Liver (tissue), 9 donors: ENCODE results near the gene GBE1. TPM values are rescaled to one million over a fixed set of nuclear protein-coding genes. Genes with fewer than 3 reads are reported as not detected.

Experiments
- DNase-seq: peaks from one replicate; pipeline ENCODE4 v3.0.0-alpha.2; 2017; ENCODE audit warnings: low spot score
- H3K27ac ChIP-seq, 2 donors: one replicate each; pipeline ENCODE4 v1.7.0; 2013; ENCODE audit warnings: inconsistent platforms in 2 of 2, low read length in 2 of 2, control low read depth in 1 of 2, low read depth in 1 of 2, mild to moderate bottlenecking in 1 of 2
- H3K27me3 ChIP-seq, 4 donors: one replicate each; pipeline versions ENCODE4 v1.6.1 to v1.7.0; 2013; ENCODE audit warnings: low read length in 3 of 4, inconsistent platforms in 1 of 4, mild to moderate bottlenecking in 1 of 4, moderate library complexity in 1 of 4; ENCODE audit not compliant: control insufficient read depth in 4 of 4, insufficient read depth in 4 of 4
- H3K36me3 ChIP-seq, 4 donors: one replicate each; pipeline versions ENCODE4 v1.6.1 to v1.7.0; 2013; ENCODE audit warnings: low read length in 3 of 4, mild to moderate bottlenecking in 3 of 4, low read depth in 1 of 4, moderate library complexity in 1 of 4; ENCODE audit not compliant: control insufficient read depth in 4 of 4, insufficient read depth in 3 of 4
- H3K4me1 ChIP-seq, 4 donors: one replicate each; pipeline versions ENCODE4 v1.6.1 to v1.7.0; 2013; ENCODE audit warnings: low read length in 3 of 4, mild to moderate bottlenecking in 3 of 4, moderate library complexity in 1 of 4; ENCODE audit not compliant: control insufficient read depth in 4 of 4, insufficient read depth in 4 of 4
- H3K4me3 ChIP-seq, 3 donors: one replicate each; pipeline versions ENCODE4 v1.6.1 to v1.7.0; 2013; ENCODE audit warnings: low read length in 3 of 3, control low read depth in 1 of 3, low read depth in 1 of 3, mild to moderate bottlenecking in 1 of 3
- H3K9ac ChIP-seq, 2 donors: one replicate each; pipeline ENCODE4 v1.7.0; 2013; ENCODE audit warnings: low read length in 2 of 2, mild to moderate bottlenecking in 2 of 2, moderate library complexity in 2 of 2, control low read depth in 1 of 2, low read depth in 1 of 2
- H3K9me3 ChIP-seq, 4 donors: one replicate each; pipeline versions ENCODE4 v1.6.1 to v1.7.0; 2013; ENCODE audit warnings: low read length in 3 of 4; ENCODE audit not compliant: control insufficient read depth in 4 of 4
- EGR1 ChIP-seq, 2 donors: IDR thresholded peaks; 2 replicates each; pipeline ENCODE4 v1.6.1; 2016 to 2018; ENCODE audit warnings: antibody characterized with exemption in 2 of 2, low read depth in 2 of 2
- FOXA1 ChIP-seq: IDR thresholded peaks from 2 replicates; pipeline ENCODE4 v1.6.1; 2016; ENCODE audit warnings: antibody characterized with exemption
- FOXA2 ChIP-seq: IDR thresholded peaks from 2 replicates; pipeline ENCODE4 v1.6.1; 2016; ENCODE audit warnings: antibody characterized with exemption
- GABPA ChIP-seq, 2 donors: IDR thresholded peaks in 1 of 2; conservative IDR thresholded peaks in 1 of 2; 2 replicates each; pipeline ENCODE4 v1.6.1; 2016; ENCODE audit warnings: antibody characterized with exemption in 2 of 2, mild to moderate bottlenecking in 1 of 2, moderate library complexity in 1 of 2
- HNF4A ChIP-seq, 2 donors: conservative IDR thresholded peaks; 2 replicates each; pipeline ENCODE4 v1.6.1; 2016; ENCODE audit warnings: antibody characterized with exemption in 2 of 2, mild to moderate bottlenecking in 2 of 2
- HNF4G ChIP-seq: IDR thresholded peaks from 2 replicates; pipeline ENCODE4 v1.6.1; 2016; ENCODE audit warnings: antibody characterized with exemption
- JUND ChIP-seq, 2 donors: IDR thresholded peaks; 2 replicates each; pipeline ENCODE4 v1.6.1; 2016; ENCODE audit warnings: antibody characterized with exemption in 2 of 2
- NR2F2 ChIP-seq: IDR thresholded peaks from 2 replicates; pipeline ENCODE4 v1.6.1; 2016; ENCODE audit warnings: antibody characterized with exemption
- RAD21 ChIP-seq, 2 donors: IDR thresholded peaks; 2 replicates each; pipeline ENCODE4 v1.6.1; 2016; ENCODE audit warnings: antibody characterized with exemption in 2 of 2, mild to moderate bottlenecking in 2 of 2
- SP1 ChIP-seq: IDR thresholded peaks from 2 replicates; pipeline ENCODE4 v1.6.1; 2018; ENCODE audit warnings: antibody characterized with exemption, mild to moderate bottlenecking
- TAF1 ChIP-seq: conservative IDR thresholded peaks from 2 replicates; pipeline ENCODE4 v1.6.1; 2016; ENCODE audit warnings: antibody characterized with exemption, mild to moderate bottlenecking
- YY1 ChIP-seq: IDR thresholded peaks from 2 replicates; pipeline ENCODE4 v1.6.1; 2016; ENCODE audit warnings: antibody characterized with exemption, mild to moderate bottlenecking
- WGBS: extraction: QIAGEN DNeasy Blood & Tissue Kit; methylation state at CpG from one replicate; pipeline ENCODE4 v1.1.7; 2013; 5-methylcytosine and 5-hydroxymethylcytosine counted together
- polyA plus RNA-seq, 2 donors: library from polyadenylated mRNA; stranded (reverse) in 1 of 2; unstranded in 1 of 2; fragments of 200-250 nt in 1 of 2; fragments of >200 nt in 1 of 2; fragmentation: Nextera tagmentation in 1 of 2; extraction: Ambion mirVana in 1 of 2; gene quantifications; one replicate each; pipeline versions ENCODE4 v1.2.1 to v1.2.3, GENCODE V29; 2013 to 2015
- total RNA-seq, 2 donors: library from RNA; depleted of rRNA; stranded (reverse); fragments of >200 nt; gene quantifications; one replicate each; pipeline ENCODE4 v1.2.3, GENCODE V29; 2014
- TF ChIP-seq, protein P1 (sequence below): IDR thresholded peaks from 2 replicates; pipeline ENCODE4 v1.6.1; 2016; ENCODE audit warnings: antibody characterized with exemption, mild to moderate bottlenecking
- TF ChIP-seq, protein P2 (sequence below): IDR thresholded peaks from 2 replicates; pipeline ENCODE4 v1.6.1; 2016; ENCODE audit warnings: antibody characterized with exemption
- TF ChIP-seq, protein P3 (sequence below): IDR thresholded peaks from 2 replicates; pipeline ENCODE4 v1.6.1; 2016; ENCODE audit warnings: antibody characterized with exemption
- TF ChIP-seq, protein P4 (sequence below): IDR thresholded peaks from 2 replicates; pipeline ENCODE4 v1.6.1; 2016; ENCODE audit warnings: antibody characterized with exemption
- donor health status: healthy.
- donor health status: healthy.
- donor health status: healthy.
- donor health status: healthy.
- donor health status: healthy.

Gene GBE1
- total and polyA plus RNA-seq, 4 donors = 22.5 to 95.6 (median 25.8) TPM

DNA sequence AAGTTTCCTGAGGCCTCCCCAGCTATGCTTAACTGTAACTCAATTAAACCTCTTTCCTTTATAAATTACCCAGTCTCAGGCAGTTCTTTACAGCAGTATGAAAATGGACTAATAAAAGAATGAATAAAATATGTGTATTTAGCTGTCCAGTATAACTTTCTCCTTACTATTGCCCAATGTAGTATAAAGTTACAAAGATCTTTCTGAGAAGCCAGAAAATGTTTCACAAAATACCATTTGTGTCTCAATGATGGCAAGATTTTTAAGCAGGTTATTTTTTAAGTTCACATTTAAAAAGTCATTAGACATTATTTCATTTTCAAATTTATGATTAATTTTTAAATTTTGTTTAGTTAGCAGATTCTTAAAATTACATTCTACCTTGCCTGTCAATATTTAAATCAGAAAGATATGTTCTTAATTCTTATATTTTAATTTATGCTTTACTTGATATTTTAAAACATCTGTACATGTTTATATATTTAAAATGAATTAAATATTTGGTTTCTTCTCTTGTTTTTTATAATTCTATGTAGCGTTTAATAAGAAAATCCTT, 189.2 kb downstream of the GBE1 start (continued):
- TF ChIP-seq, protein P1, sequence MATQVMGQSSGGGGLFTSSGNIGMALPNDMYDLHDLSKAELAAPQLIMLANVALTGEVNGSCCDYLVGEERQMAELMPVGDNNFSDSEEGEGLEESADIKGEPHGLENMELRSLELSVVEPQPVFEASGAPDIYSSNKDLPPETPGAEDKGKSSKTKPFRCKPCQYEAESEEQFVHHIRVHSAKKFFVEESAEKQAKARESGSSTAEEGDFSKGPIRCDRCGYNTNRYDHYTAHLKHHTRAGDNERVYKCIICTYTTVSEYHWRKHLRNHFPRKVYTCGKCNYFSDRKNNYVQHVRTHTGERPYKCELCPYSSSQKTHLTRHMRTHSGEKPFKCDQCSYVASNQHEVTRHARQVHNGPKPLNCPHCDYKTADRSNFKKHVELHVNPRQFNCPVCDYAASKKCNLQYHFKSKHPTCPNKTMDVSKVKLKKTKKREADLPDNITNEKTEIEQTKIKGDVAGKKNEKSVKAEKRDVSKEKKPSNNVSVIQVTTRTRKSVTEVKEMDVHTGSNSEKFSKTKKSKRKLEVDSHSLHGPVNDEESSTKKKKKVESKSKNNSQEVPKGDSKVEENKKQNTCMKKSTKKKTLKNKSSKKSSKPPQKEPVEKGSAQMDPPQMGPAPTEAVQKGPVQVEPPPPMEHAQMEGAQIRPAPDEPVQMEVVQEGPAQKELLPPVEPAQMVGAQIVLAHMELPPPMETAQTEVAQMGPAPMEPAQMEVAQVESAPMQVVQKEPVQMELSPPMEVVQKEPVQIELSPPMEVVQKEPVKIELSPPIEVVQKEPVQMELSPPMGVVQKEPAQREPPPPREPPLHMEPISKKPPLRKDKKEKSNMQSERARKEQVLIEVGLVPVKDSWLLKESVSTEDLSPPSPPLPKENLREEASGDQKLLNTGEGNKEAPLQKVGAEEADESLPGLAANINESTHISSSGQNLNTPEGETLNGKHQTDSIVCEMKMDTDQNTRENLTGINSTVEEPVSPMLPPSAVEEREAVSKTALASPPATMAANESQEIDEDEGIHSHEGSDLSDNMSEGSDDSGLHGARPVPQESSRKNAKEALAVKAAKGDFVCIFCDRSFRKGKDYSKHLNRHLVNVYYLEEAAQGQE = no peak
- TF ChIP-seq, protein P2, sequence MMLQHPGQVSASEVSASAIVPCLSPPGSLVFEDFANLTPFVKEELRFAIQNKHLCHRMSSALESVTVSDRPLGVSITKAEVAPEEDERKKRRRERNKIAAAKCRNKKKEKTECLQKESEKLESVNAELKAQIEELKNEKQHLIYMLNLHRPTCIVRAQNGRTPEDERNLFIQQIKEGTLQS = no peak
- no peak for TF ChIP-seq FOXA2
- no peak for TF ChIP-seq HNF4G
- TF ChIP-seq HNF4A (conservative IDR thresholded peaks at IDR 0.05) = no peak
- no peak for TF ChIP-seq JUND (IDR thresholded peaks at IDR 0.05)

DNA sequence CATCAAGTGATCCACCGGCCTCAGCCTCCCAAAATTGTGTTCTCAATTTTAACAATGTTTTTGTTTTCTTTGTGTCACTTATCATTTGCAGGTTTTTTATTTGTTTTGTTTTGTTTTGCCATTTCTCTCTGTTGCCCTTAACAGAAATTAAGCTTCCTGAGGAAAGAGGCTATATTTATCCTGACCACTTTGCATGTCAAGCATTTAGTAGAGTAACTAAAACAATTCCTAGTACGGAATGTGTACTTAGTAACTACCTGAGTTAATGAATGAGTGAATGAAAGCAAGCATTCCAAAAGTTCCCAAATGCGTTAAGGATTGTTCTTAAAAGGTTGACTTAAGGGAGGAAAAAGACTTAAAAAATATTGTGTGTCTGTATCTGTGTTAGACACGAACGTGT, 193.1 kb downstream of the GBE1 start:
- TF ChIP-seq YY1 (no peak), RAD21 (IDR thresholded peaks at IDR 0.05) (no peak), NR2F2 (no peak), TAF1 (no peak), FOXA2 (no peak), GABPA (IDR thresholded peaks at IDR 0.05 in 1 of 2, conservative IDR thresholded peaks at IDR 0.05 in 1 of 2) (no peak)
- TF ChIP-seq, protein P3, sequence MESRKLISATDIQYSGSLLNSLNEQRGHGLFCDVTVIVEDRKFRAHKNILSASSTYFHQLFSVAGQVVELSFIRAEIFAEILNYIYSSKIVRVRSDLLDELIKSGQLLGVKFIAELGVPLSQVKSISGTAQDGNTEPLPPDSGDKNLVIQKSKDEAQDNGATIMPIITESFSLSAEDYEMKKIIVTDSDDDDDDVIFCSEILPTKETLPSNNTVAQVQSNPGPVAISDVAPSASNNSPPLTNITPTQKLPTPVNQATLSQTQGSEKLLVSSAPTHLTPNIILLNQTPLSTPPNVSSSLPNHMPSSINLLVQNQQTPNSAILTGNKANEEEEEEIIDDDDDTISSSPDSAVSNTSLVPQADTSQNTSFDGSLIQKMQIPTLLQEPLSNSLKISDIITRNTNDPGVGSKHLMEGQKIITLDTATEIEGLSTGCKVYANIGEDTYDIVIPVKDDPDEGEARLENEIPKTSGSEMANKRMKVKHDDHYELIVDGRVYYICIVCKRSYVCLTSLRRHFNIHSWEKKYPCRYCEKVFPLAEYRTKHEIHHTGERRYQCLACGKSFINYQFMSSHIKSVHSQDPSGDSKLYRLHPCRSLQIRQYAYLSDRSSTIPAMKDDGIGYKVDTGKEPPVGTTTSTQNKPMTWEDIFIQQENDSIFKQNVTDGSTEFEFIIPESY = no peak
- TF ChIP-seq, protein P4, sequence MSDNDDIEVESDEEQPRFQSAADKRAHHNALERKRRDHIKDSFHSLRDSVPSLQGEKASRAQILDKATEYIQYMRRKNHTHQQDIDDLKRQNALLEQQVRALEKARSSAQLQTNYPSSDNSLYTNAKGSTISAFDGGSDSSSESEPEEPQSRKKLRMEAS = no peak
- Histone ChIP-seq H3K36me3 (peaks cover 0 to 12% (median under 1%) of the 10 kb centered on the region in 4 donors), H3K9me3 (no peaks in the 10 kb centered on the region), H3K9ac (no peak overlapping the region), H3K27ac (no peak overlapping the region), H3K4me1 (no peaks in the 10 kb centered on the region), H3K27me3 (no peaks in the 10 kb centered on the region), H3K4me3 (no peak overlapping the region)
- 79% methylated on average over 5 of the region's 5 CpGs for WGBS
- DNase-seq = no peak

DNA sequence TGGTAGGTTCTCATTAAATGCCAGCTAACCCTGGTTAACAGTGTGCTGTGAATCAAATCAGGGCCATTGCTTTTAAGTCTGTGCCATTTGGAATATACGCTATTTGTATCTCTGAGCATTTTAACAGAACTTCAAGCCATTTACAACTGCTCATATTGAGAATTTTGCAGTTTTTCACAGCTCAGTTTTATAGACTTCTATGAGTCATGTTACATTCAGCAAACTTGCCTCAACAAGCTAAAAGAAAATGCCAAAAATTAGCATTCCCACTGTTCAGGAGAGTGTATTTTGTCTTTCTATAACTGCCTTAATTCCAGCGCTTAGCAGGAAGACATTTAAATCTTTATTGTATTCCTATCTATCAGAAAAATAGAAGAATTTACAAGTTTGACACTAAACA, 196.4 kb downstream of the GBE1 start:
- WGBS = 99% methylated on average over 2 of the region's 2 CpGs
- peaks cover 0 to 9% (median 4%) of the 10 kb centered on the region in 4 donors for H3K36me3 ChIP-seq
- DNase-seq = no peak
- H3K4me1 ChIP-seq = no peaks in the 10 kb centered on the region
- H3K9ac ChIP-seq = no peak overlapping the region
- no peaks in the 10 kb centered on the region for H3K9me3 ChIP-seq
- H3K27ac ChIP-seq = no peak overlapping the region
- no peaks in the 10 kb centered on the region for H3K27me3 ChIP-seq
- H3K4me3 ChIP-seq = no peak overlapping the region
- TF ChIP-seq NR2F2 = no peak
- TF ChIP-seq, protein P1 = no peak
- TF ChIP-seq FOXA1 = no peak
- no peak for TF ChIP-seq TAF1
- TF ChIP-seq HNF4A (conservative IDR thresholded peaks at IDR 0.05) = no peak
- TF ChIP-seq, protein P4 = no peak
- TF ChIP-seq JUND (IDR thresholded peaks at IDR 0.05) = no peak
- TF ChIP-seq YY1 = no peak
- TF ChIP-seq, protein P3 = no peak
- TF ChIP-seq GABPA (IDR thresholded peaks at IDR 0.05 in 1 of 2, conservative IDR thresholded peaks at IDR 0.05 in 1 of 2) = no peak
- no peak for TF ChIP-seq SP1
- TF ChIP-seq, protein P2 = no peak
- no peak for TF ChIP-seq EGR1 (IDR thresholded peaks at IDR 0.05; ENCODE audit: low read depth in 2 of 2)
- TF ChIP-seq HNF4G = no peak
- no peak for TF ChIP-seq FOXA2
